ENCODE results near the gene KLHL18. TPM values are rescaled to one million over a fixed set of nuclear protein-coding genes. Genes with fewer than 3 reads are reported as not detected.

Gene KLHL18
- total RNA-seq, 3 donors from 2014 or later, result 17.0 to 28.7 (median 21.5) TPM

- H3K9me3 ChIP-seq, result no peaks in the 10 kb centered on the region
- DNase-seq (no peak), ATAC-seq (no peak)
- peaks cover 2% of the 10 kb centered on the region for H3K4me1 ChIP-seq (ENCODE audit: low read depth)
- TF ChIP-seq, protein P1, sequence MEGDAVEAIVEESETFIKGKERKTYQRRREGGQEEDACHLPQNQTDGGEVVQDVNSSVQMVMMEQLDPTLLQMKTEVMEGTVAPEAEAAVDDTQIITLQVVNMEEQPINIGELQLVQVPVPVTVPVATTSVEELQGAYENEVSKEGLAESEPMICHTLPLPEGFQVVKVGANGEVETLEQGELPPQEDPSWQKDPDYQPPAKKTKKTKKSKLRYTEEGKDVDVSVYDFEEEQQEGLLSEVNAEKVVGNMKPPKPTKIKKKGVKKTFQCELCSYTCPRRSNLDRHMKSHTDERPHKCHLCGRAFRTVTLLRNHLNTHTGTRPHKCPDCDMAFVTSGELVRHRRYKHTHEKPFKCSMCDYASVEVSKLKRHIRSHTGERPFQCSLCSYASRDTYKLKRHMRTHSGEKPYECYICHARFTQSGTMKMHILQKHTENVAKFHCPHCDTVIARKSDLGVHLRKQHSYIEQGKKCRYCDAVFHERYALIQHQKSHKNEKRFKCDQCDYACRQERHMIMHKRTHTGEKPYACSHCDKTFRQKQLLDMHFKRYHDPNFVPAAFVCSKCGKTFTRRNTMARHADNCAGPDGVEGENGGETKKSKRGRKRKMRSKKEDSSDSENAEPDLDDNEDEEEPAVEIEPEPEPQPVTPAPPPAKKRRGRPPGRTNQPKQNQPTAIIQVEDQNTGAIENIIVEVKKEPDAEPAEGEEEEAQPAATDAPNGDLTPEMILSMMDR (IDR thresholded peaks at IDR 0.05), result no peak
- H3K36me3 ChIP-seq (ENCODE audit: low read depth), result no peaks in the 10 kb centered on the region
- intact Hi-C loops (cut with DNase I, micrococcal nuclease), result no loop called here
- H3K4me3 ChIP-seq, result no peak overlapping the region
These were observed 6.2 kb upstream of the KLHL18 start for GRCh38 chr3:47276558-47276957.

DNA sequence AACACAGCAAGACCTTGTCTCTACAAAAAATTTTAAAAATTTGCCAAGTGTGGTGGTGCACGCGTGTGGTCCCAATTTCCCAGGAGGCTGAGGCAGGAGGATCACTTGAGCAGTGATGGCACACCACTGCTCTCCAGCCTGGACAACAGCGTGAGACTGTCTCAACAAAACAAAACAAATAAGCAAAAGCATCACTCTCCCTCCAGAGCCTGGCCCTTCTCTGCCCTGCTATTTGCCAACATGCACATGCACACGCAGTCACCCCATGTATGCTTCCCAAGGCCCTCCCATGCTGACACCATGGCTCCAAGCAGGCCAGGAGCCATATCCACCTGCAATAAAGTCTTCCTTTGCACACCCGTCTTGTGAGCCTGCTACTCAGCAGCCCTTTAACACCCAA is 2.2 kb upstream of the KLHL18 start:
- intact Hi-C loops (cut with DNase I, micrococcal nuclease), result no loop called here
- H3K4me1 ChIP-seq (ENCODE audit: low read depth), result peaks cover 23% of the 10 kb centered on the region
- H3K9me3 ChIP-seq, result no peaks in the 10 kb centered on the region
- TF ChIP-seq, protein P1 (IDR thresholded peaks at IDR 0.05), result no peak
- DNase-seq, result no peak
- ATAC-seq, result no peak
- no peak overlapping the region for H3K4me3 ChIP-seq
- no peaks in the 10 kb centered on the region for H3K36me3 ChIP-seq (ENCODE audit: low read depth)

- intact Hi-C loops (cut with DNase I, micrococcal nuclease), result no loop called here
- TF ChIP-seq, protein P1 (IDR thresholded peaks at IDR 0.05), result no peak
- no peaks in the 10 kb centered on the region for H3K9me3 ChIP-seq
- peaks cover 23% of the 10 kb centered on the region for H3K4me1 ChIP-seq (ENCODE audit: low read depth)
- no peaks in the 10 kb centered on the region for H3K36me3 ChIP-seq (ENCODE audit: low read depth)
- peak; percentile 22 for ATAC-seq
- peak in 2 of 3 donors; percentile 40 to 56 for DNase-seq
- peak overlapping the region; percentile 70 for H3K4me3 ChIP-seq
These were observed 421 bp downstream of the KLHL18 start for GRCh38 chr3:47283193-47283537.

GRCh38 chr3:47283591-47284364 is 1.0 kb downstream of the KLHL18 start:
- H3K4me1 ChIP-seq (ENCODE audit: low read depth), result peaks cover 23% of the 10 kb centered on the region
- intact Hi-C loops (cut with DNase I, micrococcal nuclease), result no loop called here
- H3K36me3 ChIP-seq (ENCODE audit: low read depth), result no peaks in the 10 kb centered on the region
- peak; percentile 10 to 56 (median 36) for DNase-seq
- no peaks in the 10 kb centered on the region for H3K9me3 ChIP-seq
- TF ChIP-seq, protein P1 (IDR thresholded peaks at IDR 0.05), result no peak
- peak overlapping the region; percentile 70 for H3K4me3 ChIP-seq
- no peak for ATAC-seq

GRCh38 chr3:47288966-47289910 is 6.5 kb downstream of the KLHL18 start:
- ATAC-seq, result no peak

More at GRCh38 chr3:47288966-47289910, 6.5 kb downstream of the KLHL18 start:
- no peak for DNase-seq
- TF ChIP-seq, protein P1 (IDR thresholded peaks at IDR 0.05), result no peak
- Histone ChIP-seq H3K4me1 (ENCODE audit: low read depth) (peaks cover 7% of the 10 kb centered on the region), H3K36me3 (ENCODE audit: low read depth) (no peaks in the 10 kb centered on the region), H3K9me3 (no peaks in the 10 kb centered on the region), H3K4me3 (no peak overlapping the region)
- intact Hi-C loops (cut with DNase I, micrococcal nuclease), result no loop called here
